Activated CD8-positive, alpha-beta memory T cell treated with anti-CD3 and anti-CD28 coated beads, Interleukin-2, amount 50 U/mL, for 48 hours (primary cell): ENCODE measurements around the gene RAB26.
A peak's percentile ranks its signal among the peaks of the same experiment; 100 is the strongest.
"Not testable (repeated sequence)": the region's sequence is repeated elsewhere in the genome, so short reads cannot be mapped to it uniquely, and the experiment has no call there.

Experiments
- DNase-seq: peaks from one replicate; pipeline ENCODE4 v3.0.0-alpha.2; 2020

Gene RAB26, protein sequence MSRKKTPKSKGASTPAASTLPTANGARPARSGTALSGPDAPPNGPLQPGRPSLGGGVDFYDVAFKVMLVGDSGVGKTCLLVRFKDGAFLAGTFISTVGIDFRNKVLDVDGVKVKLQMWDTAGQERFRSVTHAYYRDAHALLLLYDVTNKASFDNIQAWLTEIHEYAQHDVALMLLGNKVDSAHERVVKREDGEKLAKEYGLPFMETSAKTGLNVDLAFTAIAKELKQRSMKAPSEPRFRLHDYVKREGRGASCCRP

DNA sequence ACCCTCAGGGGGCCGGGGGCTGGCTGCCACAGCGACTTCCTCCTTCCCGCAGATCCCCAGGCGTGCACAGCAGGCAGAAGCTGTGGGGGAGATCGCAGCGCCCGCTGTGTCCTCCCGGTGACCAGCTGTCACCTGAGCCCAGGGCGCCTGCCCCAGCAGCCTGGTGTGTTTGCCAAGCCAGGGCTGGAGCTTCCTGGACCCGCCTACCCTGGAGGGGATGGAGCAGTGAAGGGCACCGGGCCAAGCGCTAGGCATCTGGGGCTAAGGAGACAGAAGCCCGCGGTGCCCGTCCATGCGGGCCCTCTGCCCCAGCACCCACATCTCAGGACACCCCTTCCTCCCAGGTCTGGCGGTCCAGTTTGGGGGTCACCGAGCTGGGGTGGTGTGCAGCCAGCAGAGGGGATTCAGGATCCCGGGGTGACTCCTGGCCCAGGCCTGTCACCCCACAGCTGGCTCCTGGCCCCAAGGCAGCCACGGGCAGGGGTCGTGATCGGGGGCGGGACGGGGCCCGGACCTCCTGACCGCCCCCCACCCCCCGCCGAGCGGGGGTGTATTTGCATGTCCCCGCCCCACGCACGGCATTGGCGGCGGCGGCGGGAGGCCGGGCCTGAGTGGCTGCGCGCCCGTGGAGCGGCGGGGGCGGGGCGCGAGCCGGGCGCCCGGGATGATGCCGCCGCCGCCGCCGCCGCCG, at the start of gene RAB26:
Gene RAB26, plus strand, starts transcription at position 645 of the 691 bp plus-strand sequence. CDS start 159 bp downstream, outside the sequence.
- DNase-seq = peak; percentile 75

DNA sequence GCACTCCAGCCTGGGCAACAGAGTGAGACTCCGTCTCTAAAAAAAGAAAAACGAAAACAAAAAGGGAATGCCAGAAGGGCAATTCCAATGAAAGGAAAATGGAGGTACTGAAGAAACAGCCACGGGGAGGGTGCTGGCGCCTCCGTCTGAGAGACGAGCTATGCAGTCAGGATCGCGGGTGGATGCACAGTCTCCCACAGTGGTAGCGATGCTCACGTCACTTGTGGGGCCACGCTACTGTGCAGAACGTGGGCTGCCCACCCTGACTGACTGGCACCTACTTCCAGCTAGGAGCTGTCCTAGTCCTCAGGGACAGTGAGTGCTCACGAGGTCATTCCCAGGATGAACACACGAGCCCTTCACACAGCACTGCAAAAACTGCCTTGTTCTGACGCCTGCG, 46.8 kb upstream of the RAB26 start:
- DNase-seq = not testable (repeated sequence)

DNA sequence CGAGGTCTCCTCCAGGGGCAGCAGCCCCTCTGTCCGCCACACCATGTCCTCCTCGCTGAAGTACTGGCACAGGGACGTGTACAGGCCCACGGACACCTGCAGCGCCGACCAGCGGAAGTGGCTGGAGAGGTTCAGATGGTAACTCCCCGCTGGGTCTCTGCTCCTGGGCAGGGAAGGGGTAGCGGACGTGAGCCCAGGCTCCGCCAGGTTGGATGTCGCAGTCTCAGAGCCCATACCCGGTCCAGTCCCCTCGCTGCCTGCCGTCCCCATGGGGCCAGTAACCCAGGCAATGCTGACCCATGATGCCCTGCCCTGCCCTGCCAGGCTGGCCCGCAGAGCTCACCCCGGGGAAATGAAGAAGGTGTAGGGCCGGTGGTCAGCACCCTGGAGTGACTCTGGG, 46.0 kb upstream of the RAB26 start:
- no peak for DNase-seq

DNA sequence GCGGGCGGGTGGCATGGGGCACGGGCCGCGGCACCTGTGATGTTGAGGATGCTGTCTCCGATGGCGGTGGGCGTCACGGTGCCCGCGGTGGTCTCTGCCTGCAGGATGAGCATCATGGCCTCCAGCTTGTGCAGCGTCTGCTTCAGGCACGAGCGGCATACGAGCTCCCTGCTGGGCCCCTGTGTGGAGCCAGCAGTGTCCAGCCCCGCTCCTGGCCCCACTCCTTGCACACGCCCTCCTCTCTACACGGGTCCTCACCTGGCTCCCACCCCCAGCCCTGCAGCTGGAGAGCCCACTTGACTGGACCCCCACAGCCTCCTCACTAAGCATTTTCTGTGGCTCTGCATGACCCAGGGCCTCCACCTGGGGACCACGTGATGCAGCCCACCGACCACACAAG, 44.0 kb upstream of the RAB26 start:
- DNase-seq = not testable (repeated sequence)

DNA sequence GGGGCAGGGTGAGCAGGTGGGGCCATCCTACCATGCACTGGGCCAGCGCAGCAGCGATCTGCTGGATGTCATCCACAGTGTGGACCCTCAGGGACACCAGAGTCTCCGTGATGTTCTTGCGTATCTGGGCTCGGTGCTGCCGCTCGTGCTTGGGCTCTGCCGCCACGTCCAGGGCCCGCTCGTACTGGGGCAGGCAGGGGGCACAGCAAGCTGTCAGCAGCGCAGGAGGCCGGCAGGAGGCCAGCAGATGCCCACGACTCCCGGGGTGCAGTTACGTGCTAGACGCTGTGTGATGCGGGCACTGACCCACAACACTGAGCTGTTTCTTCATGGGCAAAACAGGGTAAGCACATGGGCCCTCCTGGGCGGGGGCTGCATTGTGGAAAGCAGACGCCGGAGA, 43.1 kb upstream of the RAB26 start:
- DNase-seq = not testable (repeated sequence)

DNA sequence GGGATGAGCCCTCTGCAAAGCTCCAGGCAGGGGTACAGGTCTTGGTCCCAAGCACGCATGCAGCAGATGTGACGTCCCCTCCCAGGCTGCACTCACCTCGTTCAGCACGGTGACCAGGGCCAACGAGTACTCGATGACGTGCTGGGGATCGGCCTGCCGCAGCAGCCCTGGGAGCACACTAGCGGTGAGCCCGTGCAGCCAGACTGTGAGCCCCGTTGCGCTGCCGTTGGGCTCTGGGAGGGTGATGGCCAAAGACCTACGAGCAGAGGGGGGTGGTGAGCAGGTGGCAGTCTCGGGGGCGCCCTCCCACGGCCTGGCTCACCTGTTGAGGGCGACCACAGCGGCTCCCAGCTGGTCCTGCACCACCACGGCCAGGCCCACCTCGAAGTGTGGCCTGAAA, 42.7 kb upstream of the RAB26 start:
- not testable (repeated sequence) for DNase-seq

DNA sequence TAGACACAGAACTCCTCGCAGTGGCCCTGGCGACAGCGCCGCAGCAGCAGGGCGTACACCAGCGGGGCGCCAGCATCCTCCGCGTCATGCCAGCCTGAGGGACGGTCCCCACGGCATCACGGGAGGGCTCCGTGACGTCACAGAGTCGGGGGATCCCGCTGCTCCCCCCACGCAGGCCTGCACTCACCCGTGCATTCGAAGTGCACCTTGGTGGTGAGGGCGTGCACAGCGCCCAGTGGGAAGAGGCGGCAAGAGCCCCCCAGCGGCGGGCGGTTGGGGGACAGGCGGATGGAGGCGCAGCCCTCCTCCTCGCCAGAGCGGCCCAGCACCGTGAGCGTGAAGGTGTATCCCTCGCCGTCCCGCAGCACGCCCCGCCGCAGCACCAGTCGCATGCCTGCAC, 42.2 kb upstream of the RAB26 start:
- not testable (repeated sequence) for DNase-seq

DNA sequence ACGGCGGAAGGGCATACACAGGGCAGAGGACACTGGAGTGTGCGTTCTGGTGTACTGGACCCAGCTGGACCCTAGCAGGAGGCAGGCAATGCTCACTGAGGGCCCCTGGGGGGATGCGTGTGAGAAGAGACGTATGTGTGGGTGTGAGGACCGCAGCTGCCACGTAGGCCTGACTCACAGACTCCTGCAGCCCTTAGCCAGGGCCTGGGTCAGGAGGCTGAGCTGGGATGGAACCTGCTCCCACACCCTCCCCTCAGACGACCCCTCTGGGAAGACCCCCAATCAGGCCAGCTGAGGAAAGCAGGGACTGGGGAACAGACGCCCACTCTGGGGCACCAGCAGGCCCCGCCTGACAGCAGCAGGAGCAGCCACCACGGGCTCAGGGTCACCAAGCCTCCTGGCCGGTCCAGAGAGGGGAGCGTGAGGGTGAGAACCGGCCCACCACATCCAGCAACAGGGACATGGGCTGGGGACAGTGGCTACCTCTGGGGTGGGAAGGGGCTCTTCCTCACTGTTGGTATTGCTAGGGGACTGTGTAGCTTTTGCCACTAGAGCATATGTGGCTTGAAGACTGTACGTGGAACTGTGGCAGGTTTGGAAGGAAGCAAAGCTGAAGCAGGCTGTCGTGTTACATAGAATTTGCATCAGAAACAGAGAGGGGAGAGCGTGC, 41.2 kb upstream of the RAB26 start:
- DNase-seq = not testable (repeated sequence)

DNA sequence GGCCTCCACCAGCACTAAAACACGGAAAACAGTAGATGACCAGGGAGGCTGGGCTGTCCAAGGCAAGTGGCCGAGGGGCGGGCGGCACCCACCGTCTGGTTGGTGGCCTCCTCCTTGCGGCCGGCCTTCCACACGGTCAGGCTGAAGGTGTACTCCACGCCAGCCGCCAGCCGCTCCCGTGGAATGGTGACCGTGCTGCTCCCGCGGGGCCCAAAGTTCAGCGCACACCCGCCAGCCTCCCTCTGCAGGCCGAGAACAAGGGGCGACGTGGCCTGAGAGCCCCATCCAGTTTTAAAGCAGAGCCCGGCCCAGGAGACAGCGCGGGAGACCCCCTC, 40.7 kb upstream of the RAB26 start:
- not testable (repeated sequence) for DNase-seq

DNA sequence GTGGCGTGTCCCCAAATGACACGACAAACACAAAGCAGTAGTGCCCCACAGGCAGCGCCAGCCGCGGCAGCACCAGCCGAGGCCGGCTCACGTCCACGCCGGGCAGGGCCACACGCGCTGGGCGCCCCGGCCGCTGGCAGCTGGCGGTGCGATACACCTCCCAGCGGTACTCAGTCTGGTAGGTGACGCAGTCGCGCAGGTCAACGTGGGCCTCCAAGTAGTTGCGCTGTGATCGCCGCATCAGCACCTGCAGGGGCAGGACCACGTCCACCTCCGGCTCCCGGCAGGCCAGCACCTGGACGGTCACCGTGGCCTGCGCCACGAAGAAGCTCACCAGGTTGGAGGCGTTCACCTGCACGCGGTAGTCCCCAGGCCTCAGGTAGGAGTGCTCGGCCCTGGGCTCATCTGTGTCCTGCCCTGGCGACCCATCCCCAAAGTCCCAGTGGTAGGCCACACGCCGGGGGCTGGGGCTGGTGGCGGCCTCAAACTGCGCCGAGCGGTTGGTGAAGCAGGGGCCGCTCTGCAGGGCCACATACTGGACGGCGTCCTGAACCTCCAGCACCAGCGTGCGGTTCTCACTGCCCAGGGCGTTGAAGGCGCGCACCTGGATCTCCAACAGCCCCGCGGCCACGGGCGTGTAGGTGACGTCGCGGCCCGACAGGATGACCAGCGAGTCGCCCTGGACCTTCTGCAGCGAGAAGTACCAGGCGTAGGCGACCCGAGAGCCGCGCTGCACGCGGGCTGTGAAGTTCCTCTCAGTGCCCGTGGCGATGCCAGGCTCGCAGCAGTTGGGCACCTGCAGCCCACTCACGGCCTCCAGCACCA, 39.8 kb upstream of the RAB26 start:
- not testable (repeated sequence) for DNase-seq

DNA sequence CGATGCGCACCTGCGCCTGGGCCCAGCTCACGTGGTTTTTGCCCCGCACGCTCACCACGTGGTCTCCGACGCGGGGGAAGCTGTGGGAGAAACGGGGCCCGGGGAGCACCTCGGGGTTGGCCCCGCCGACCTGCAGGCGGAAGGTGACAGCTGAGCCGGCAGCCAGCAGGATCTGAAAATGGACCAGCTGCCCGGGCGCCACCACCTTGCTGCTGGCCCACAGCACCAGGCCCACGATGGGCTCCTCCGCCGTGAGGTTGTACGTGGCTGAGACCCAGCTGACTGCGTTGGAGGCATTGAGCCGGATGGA, 39.2 kb upstream of the RAB26 start:
- not testable (repeated sequence) for DNase-seq

DNA sequence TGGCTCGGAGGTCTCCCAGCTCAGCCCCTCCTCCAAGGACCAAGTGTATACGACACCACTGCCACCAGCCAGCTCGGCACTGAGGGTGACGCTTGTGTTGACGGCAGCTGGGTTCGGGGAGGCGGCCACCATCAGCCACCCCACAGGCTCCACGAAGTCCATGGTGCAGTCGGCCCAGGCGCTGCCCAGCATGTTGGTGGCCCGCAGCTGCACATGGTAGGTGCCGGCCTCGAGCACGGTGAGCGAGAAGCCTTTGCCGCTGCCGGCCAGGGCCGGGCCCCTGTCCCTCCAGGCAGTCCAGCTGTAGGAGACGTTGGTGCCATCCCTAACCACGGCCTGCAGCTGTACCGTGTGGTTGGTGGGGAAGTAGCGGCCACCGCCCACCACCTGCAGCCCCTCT, 38.6 kb upstream of the RAB26 start:
- not testable (repeated sequence) for DNase-seq

DNA sequence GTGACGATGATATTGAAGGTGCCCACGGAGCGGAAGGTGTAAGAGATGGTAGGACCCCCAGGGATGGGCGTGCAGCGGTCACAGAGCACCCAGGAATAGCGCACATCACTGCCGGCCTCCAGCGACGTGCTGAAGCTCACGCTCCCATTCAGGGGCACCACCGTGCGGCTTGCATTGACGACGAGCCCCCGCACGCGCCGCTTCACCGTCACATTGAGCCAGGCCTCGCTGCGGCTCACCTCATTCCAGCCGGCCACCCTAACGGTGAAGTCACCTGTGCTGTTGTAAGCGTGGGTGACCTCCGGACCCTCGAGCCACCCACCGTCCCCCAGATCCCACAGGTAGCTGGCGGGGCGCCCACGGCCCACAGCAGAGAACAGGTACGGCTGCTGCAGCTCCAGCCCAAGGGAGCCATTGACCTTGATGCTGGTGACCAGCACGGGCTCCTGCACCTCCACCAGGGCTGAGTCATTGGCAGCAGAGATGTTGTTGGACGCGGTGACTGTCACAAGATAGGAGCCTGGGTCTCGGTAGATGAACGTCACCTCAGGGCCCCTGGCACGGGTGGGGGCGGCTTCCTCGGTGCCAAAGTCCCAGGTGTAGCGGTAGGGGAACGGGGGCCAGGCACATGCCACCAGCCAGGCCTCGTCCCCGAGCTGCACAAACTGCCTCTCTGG, 38.0 kb upstream of the RAB26 start:
- not testable (repeated sequence) for DNase-seq

DNA sequence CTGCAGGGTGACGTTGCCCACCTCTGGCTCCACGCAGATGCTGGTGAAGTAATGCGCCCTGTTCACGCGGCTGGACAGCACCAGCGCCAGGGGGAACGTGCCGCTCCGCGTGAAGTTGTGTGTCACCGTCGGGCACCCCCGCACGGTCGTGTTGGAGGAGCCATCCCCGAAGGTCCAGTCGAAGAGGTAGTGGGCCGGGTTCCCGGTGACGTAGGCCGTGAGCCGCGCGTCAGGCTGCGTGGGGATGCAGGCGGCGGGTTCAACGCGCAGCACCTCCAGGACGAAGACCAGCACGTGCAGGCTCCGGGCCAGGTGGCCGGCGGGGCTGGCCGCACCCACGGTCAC, 37.4 kb upstream of the RAB26 start:
- DNase-seq = not testable (repeated sequence)

DNA sequence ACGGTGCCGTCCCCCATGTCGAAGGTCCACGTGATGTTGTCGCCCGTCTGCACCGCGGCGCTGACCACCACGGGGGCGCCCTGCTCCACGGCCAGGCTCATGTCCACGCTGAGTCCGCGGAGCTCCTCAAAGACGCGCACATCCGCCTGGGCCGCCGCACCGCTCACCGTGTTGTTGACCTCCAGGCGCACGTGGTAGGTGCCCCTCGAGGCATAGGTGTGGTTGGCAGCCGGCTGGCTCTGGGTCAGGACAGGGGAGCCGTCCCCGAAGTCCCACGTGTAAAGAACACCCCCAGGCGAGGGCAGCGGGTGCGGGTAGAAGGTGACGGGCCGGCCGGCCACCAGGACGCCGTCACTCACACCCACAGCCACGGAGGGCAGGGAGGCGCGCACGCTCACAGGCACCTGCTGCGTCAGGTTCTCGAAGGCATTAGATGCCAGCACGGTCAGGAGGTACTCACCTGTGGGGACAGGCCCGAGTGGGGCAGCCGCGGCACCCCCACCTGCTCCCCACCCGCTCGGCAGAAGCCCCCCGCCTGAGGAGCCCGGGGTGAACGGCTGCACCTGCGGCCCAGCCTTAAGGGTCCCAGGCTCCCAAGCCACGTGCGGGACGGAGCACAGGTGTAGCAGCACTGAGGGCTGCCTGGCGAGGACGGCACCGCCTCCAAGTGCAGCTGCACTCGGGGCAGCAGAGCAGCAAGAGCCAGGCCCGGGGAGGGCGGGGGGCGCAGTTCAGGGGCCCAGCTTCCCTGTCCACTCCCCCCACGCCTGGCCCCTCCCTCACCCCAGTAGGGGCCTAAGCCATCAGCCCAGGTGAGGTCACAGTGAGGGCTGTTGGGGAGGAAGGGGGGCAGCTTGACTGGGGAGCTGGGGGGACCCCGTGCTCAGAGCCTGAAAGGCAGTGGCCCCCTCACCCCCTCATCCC, 36.8 kb upstream of the RAB26 start:
- not testable (repeated sequence) for DNase-seq

DNA sequence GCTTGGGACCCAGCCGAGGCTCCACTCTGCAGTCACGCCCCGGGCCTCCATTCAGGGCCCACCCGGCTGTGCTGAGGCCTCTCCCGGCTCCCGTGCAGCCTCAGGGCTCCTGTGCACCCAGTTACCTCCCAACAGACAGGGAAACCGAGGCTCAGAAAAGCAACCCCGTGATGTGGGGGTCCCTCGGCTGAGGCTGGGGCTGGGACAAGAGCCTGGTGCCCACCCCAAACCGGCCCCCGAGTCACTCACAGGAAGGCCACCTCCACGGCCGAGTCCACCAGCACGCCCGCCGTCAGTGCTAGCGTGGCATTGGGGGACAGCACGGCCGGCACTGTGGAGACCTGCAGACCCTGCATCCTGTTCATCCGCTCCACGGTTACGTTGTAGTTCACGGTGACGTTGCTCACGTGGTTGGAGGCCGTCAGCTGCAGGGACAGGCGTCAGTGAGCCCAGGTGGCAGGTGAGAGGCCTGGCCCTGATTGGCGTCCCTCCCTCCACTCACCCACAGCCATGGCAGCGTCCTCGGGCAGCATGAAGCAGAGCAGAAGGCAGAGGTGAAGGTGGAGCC, 35.8 kb upstream of the RAB26 start:
- DNase-seq = not testable (repeated sequence)

DNA sequence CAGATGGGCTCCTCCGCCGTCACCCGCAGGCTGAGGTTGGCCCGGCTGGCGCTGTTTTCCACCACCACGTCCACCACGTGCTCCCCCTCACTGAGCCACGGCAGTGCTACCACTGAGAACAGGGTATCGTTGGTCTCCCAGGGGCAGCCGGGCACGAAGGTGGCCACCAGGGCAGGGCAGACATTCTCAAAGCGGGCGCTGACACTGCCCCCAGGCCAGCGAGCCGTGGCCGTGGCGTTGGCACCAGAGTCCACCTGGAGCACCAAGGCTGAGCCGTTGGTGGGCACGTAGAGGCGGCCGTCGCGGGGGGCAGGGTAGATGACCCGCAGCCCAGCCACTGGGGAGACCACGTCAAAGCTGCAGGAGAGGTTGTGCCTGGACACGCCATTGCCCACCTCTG, 34.2 kb upstream of the RAB26 start:
- DNase-seq = not testable (repeated sequence)

DNA sequence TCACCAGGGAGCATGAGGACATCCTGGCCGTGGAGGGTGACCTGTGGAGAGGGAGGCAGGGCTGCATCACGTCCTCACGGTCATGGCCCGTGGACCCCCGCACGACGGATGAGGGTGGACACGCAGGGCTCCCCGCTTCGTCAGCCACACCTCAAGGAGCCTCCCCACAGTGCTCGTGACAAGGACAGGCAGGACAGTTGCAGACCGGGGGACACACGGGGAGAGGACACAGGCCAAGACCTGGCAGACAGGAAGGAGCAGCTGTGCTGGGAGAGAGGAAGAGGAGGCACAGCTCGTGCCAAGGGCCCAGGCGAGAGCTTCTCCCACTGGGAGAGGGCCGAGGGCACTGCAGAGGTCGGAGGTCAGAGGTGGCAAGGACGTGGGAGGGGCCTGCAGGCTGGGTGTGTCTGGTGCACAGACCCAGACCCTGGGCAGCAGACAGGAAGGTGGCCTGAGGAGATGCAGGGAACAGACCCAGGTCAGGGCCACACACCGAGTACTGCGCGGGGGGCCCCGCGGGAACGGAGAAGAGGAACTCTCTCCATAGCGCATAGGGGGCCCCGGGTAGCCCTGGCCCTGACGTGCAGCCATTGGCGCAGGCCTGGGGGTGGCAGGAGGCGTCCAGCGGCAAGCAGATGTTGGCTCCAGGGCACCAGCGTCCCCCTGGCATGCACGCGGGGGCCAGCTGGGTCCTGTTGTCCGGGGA, 33.4 kb upstream of the RAB26 start:
- DNase-seq = not testable (repeated sequence)

DNA sequence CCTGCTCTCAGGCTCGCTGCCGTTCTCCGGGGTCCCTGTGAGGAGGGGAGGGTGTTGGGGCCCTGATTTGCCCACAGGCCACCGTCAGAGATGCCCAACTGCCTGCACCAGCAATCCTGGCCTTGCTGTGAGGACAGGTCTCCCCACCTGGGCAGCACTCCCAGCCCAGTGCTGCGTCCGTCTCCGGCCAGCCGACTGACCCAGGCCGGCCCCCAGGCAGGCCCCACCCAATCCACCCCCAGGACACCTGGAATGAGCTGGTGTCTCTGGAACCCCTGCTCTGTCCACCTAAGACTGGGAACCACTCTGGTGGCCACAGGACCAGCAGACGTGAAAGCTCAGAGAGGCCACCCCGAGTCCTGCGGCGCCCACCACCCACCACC, 32.8 kb upstream of the RAB26 start:
- DNase-seq = no peak

DNA sequence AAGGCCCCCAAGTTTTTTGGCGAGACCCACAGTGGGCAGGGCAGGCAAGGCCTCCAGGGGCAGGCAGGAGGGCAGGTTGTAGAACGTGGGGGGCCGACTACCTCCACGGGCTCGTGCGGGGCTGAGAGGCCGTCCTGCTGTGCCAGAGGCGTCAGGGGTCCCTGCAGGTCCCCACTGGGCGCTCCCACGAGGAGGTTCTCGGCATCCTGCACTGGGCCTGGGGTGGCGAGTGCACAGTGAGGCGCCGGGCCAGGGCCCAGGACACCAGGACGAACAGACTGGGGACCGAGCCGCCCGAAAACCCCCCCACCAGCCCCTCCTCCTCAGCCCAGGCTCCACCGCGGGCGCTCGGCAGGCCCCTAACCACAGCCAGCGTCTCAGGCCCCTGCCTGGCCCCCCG, 32.0 kb upstream of the RAB26 start:
- DNase-seq = not testable (repeated sequence)

DNA sequence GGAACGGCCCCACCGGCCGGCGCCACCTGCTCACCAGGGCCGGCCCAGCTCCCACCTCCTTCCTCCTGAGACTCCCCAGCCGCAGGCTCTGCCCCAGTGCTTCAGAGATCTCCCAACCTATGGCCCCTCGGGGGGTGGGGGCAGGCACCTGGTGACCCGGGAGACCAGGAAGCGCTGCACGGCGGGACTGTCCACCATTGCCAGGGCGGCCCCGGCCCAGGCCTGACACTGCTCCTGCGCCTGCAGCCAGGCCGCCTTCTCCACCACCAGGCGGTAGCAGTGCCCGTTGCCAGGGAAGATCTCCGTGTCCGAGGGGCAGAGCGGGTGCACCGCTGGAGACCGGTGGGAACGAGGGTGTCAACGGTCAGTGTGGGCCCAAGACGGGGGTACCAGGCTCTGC, 31.1 kb upstream of the RAB26 start:
- DNase-seq = not testable (repeated sequence)
